GM21515 (cell line): ENCODE data around the gene NPC2.
"Not testable (repeated sequence)": the region's sequence is repeated elsewhere in the genome, so short reads cannot be mapped to it uniquely, and the experiment has no call there.

ENCODE experiments used
- ATAC-seq: cut with Tn5 transposase; IDR thresholded peaks from one replicate; pipeline ENCODE4 v1.9.1; 2021; ENCODE audit not compliant: unreplicated experiment

Gene NPC2

GRCh38 chr14:74492776-74493342 lies at the start of gene NPC2:
Gene NPC2 (minus strand): TSS chr14:74493305. CDS start chr14:74493274, 31 bp downstream.
- ATAC-seq, result peak; percentile 19

GRCh38 chr14:74542056-74542685 lies 49.1 kb upstream of the NPC2 start:
- no peak for ATAC-seq

GRCh38 chr14:74541225-74541624 lies 48.1 kb upstream of the NPC2 start:
- no peak for ATAC-seq

GRCh38 chr14:74539503-74539902 lies 46.4 kb upstream of the NPC2 start:
- no peak for ATAC-seq

- ATAC-seq, result no peak
Observed at GRCh38 chr14:74538411-74539391, 45.6 kb upstream of the NPC2 start.

GRCh38 chr14:74536336-74536735 lies 43.2 kb upstream of the NPC2 start:
- not testable (repeated sequence) for ATAC-seq

- no peak for ATAC-seq
Observed at GRCh38 chr14:74535756-74536325, 42.7 kb upstream of the NPC2 start.

- no peak for ATAC-seq
Observed at GRCh38 chr14:74533576-74533975, 40.5 kb upstream of the NPC2 start.

GRCh38 chr14:74532246-74532645 lies 39.1 kb upstream of the NPC2 start:
- no peak for ATAC-seq

- ATAC-seq, result no peak
Observed at GRCh38 chr14:74531467-74531866, 38.4 kb upstream of the NPC2 start.

- no peak for ATAC-seq
Observed at GRCh38 chr14:74531006-74531405, 37.9 kb upstream of the NPC2 start.

- ATAC-seq, result no peak
Observed at GRCh38 chr14:74528886-74529285, 35.8 kb upstream of the NPC2 start.

- ATAC-seq, result no peak
Observed at GRCh38 chr14:74528406-74528805, 35.3 kb upstream of the NPC2 start.

GRCh38 chr14:74527736-74528280 lies 34.7 kb upstream of the NPC2 start:
- ATAC-seq, result no peak

GRCh38 chr14:74526854-74527585 lies 33.9 kb upstream of the NPC2 start:
- ATAC-seq, result no peak

- ATAC-seq, result no peak
Observed at GRCh38 chr14:74525361-74525851, 32.3 kb upstream of the NPC2 start.

- no peak for ATAC-seq
Observed at GRCh38 chr14:74524812-74525135, 31.7 kb upstream of the NPC2 start.

GRCh38 chr14:74524076-74524811 lies 31.1 kb upstream of the NPC2 start:
- ATAC-seq, result no peak

GRCh38 chr14:74522740-74523139 lies 29.6 kb upstream of the NPC2 start:
- ATAC-seq, result no peak

GRCh38 chr14:74521756-74522155 lies 28.7 kb upstream of the NPC2 start:
- no peak for ATAC-seq
